22Rv1 (cell line): ENCODE data around the gene OR2L5.

Experiments used
- CTCF ChIP-seq: fragments of 450-650 bp; IDR thresholded peaks from 2 replicates; pipeline ENCODE4 v1.5.1; 2017; ENCODE audit warnings: mild to moderate bottlenecking
- ZFX ChIP-seq: fragments of 450-650 bp; IDR thresholded peaks from 2 replicates; pipeline ENCODE4 v1.6.1; 2017; ENCODE audit warnings: antibody characterized with exemption, borderline replicate concordance

- TF ChIP-seq CTCF (no peak), ZFX (no peak)
Measured at GRCh38 chr1:247992986-247993385, 20.5 kb upstream of the OR2L5 start.
